ENCODE data around the gene ZBTB5.
A peak's percentile ranks its signal among the peaks of the same experiment; 100 is the strongest.
"Not testable (repeated sequence)": the region's sequence is repeated elsewhere in the genome, so short reads cannot be mapped to it uniquely, and the experiment has no call there.

The ZBTB5 gene

GRCh38 chr9:37465249-37466036 lies at the start of gene ZBTB5:
TSS of gene ZBTB5 (minus strand) at chr9:37465450. CDS start at chr9:37442551, 22,899 bp downstream.
- DNase-seq = peak; percentile 88 to 100 (median 99)

- DNase-seq = no peak
These were observed 49.7 kb upstream of the ZBTB5 start for GRCh38 chr9:37514999-37515398.

GRCh38 chr9:37514415-37514814 lies 49.2 kb upstream of the ZBTB5 start:
- DNase-seq = not testable (repeated sequence)

GRCh38 chr9:37512437-37512836 lies 47.2 kb upstream of the ZBTB5 start:
- DNase-seq = no peak

GRCh38 chr9:37511016-37512010 lies 46.1 kb upstream of the ZBTB5 start:
- no peak for DNase-seq

- DNase-seq = not testable (repeated sequence)
These were observed 44.8 kb upstream of the ZBTB5 start for GRCh38 chr9:37510053-37510452.

- DNase-seq = no peak
These were observed 44.3 kb upstream of the ZBTB5 start for GRCh38 chr9:37509536-37509935.

GRCh38 chr9:37508834-37509206 lies 43.6 kb upstream of the ZBTB5 start:
- no peak for DNase-seq

GRCh38 chr9:37508135-37508833 lies 43.0 kb upstream of the ZBTB5 start:
- DNase-seq = no peak

- DNase-seq = no peak
These were observed 42.4 kb upstream of the ZBTB5 start for GRCh38 chr9:37507566-37508134.

GRCh38 chr9:37504605-37505004 lies 39.4 kb upstream of the ZBTB5 start:
- no peak for DNase-seq

GRCh38 chr9:37503736-37504135 lies 38.5 kb upstream of the ZBTB5 start:
- no peak for DNase-seq

- DNase-seq = no peak
These were observed 36.8 kb upstream of the ZBTB5 start for GRCh38 chr9:37501957-37502596.

- DNase-seq = no peak
These were observed 34.0 kb upstream of the ZBTB5 start for GRCh38 chr9:37499297-37499696.

- DNase-seq = no peak
These were observed 33.2 kb upstream of the ZBTB5 start for GRCh38 chr9:37498457-37498856.

- no peak for DNase-seq
These were observed 32.1 kb upstream of the ZBTB5 start for GRCh38 chr9:37497320-37497719.

- DNase-seq = no peak
These were observed 30.8 kb upstream of the ZBTB5 start for GRCh38 chr9:37496020-37496419.

GRCh38 chr9:37495571-37495970 lies 30.3 kb upstream of the ZBTB5 start:
- no peak for DNase-seq

- no peak for DNase-seq
These were observed 26.7 kb upstream of the ZBTB5 start for GRCh38 chr9:37491939-37492338.
